ENCODE data around the gene TMEM218.

The TMEM218 gene

DNA sequence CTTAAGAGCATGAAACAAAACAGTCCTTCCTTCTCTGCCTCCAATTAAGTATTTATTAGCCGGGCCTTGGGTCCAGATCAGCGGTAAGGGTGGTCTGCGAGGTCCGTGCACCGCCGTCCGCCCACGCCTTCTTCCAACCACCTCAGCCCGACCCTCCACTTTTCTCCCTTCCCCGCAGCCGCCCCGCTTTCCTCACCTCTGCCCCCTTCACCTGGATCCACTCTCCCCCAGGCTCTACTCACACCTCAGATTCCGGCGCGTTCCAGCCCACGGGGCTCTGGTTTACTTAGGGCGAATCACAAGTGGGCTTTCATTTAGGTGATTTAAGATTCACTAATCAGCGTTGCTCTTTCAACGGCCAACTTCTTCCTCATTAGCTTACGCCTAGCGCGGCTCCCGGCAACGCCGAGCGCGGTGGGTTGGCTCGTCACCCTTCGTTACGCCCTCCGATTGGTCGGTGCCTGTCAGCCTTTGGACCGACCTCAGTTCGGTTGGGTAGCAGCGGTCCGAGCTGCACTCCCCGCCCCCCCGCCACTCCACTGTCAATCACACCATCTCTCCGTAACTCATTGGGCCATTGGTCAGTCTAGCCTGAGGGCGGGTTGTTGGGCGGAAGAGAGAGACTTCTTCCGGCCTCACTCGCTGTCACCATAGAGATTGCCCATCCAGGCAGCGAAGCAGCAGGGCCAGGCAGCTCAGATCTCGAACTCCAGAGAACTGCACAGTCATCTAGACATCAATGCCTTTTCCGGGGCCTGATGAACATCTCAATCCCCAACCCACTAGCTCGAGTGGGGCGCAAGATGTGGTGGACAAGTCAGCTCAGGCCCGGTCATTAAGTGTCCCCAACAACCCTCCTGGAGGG is at the start of gene TMEM218:
Gene TMEM218 (minus strand): TSS at position 284 of the 865 bp plus-strand sequence. CDS start 9,385 bp downstream, outside the sequence.
- peak; percentile 96 to 97 for DNase-seq (ENCODE audit: low read depth in 2 of 2)

DNA sequence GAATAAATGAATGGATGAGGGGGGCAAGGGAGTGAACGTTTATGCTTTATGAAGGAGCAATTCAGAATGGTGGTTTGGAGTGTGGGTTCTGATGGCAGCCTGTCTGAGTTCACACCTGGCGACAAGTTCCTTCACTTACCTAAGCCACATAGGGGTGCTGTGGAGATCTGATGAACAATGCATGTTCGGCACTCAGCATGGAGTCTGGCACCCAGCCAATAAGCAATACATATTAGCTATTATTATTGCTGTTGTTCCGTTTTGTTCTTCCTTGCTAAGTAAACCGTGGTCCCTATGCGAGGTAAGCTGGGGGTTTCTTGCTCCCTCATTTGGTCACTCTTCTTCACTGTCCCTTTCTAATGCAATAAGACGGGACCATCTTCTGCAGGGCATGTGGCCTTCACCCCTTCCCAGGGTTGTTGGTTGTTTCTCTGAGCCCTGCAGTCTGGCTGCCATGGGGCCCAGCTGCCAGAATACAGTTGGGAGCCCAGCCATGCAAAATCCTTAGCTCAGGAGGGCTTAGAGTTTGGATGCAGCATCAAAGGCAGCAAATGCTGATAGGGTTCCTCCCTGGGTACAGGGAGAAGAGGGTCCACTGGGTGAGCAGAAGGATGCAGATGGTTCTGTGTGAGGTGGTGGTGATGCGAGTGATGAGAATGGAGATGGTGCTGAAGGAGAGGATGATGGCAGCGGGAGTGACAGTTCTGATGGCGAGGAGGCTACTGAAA is 46.7 kb upstream of the TMEM218 start:
- DNase-seq (ENCODE audit: low read depth in 2 of 2) = no peak

DNA sequence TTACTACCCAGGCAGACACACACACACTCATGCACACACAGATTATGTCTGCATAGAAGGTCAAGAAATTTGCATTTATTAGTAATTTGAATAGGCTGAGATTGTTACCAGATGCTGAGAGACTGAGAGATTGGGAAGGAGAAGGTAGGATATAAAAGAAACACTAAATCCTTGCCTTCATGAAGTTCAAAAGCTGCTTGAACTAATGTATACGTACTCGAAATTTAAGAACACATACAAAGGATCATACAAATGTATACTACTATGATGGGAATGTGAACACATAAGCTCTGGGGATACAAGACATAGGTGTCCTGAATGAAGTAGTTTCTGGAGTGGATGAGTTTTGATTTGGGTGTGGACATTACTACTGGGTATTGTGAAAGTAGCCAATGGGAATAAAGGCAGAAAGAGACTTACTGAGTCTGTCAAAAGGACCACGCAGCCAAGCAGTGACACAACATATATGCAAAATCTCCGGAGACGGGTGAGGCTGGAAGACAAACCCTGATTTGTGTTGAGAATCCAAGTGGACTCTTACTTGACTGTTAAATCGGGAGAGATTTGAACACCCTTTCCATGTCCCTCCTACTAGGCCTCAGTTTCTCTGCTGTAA is 45.8 kb upstream of the TMEM218 start:
- DNase-seq (ENCODE audit: low read depth in 2 of 2) = no peak

DNA sequence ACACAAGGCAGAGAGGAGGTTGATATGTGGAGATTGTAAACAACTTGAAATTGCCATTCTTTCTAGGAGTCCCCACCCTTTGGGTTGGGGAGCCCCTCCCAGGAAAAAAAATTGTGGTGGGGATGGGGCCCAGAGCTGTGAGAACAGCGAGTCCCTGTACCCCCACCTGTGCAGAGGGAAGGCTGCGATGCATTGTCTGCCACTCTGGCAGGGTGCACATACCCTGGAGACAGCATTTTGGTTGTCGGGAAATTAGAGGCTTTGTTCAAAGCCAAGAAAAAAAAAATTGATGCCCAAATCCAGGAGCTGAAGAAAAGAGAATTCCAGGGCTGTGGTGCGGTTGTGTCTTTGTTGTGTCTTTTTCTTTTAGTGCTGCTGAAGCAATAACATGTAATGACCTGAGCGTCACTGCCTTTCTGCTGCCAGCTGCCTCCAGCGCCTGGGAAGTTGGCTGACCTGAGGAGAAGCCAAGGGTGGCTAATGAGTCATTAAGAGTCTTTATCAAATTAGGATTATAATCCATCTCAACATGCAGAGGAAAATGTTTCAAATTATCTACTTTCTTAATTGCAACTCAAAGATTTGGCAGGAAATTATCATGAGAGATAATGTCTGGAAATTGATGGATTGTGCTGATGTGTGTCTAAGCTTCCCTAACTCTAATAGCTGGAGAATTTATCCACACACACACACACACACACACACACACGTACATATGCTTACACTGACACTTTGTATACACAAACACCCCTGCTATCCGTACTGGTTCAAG is 45.1 kb upstream of the TMEM218 start:
- no peak for DNase-seq (ENCODE audit: low read depth in 2 of 2)

DNA sequence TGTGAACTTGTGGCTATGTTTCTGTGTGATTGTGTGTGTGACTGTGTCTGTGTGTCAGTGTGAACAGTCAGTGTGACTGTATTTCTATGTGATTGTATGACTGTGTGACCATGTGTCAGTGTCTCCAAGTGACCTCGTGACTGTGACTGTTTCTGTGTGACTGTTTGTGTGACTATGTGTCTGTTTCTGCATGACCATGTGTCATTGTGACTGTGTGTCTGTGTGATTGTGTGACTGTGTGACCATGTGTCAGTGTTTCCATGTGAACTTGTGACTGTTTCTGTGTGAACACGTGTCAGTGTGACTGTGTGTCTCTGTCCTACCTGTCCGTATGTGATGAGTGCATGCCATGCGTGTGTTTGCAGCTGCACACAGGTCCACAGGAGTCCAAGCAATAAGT is 44.3 kb upstream of the TMEM218 start:
- no peak for DNase-seq (ENCODE audit: low read depth in 2 of 2)

DNA sequence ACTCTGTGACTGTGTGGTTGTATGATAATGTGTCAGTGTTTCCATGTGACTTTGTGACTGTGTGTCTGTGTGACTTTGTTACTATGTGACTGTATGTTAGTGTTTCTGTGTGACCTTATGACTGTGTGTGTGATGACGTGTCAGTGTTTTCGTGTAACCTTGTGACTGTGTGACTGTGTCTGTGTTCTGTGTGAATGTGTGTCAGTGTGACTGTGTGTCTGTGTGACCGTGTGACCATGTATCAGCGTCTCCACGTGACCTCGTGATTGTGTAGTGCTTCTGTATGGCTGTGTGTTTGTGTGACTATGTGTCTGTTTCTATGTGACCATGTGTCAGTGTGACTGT is 43.6 kb upstream of the TMEM218 start:
- DNase-seq (ENCODE audit: low read depth in 2 of 2) = no peak

DNA sequence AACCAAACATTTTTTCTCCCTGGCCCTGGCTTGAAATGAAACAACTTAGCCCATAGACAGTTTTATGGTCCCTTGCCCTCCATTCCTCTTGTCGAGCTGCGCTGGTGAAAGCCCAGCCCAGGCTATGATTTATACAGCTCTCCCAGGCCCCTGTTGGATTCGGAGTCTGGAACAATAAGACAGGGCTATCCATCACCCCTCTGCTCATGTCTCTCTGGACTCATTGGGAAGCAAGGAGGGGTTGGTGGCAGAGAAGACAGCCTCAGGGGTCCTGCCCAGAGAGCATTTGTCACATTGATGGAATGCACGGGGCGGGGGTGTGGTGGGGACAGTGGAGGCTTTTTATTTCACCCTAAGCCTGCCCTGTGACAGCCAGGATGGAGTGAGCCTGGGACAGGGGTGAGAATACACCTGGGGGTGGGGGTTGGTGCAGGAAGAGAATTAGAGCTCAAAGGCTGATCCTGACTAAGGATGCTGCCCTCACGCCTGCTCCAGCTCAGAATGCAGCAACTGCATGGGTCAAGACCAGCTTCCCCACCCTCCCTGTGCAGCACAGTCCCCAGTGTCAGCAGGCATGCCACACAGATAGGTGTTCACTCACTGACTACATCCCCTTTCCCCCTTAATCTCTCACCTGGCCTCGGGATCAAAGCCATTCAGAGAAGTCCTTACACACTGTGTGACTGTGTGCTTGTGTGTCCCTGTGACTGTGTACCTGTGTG is 43.1 kb upstream of the TMEM218 start:
- DNase-seq (ENCODE audit: low read depth in 2 of 2) = no peak

DNA sequence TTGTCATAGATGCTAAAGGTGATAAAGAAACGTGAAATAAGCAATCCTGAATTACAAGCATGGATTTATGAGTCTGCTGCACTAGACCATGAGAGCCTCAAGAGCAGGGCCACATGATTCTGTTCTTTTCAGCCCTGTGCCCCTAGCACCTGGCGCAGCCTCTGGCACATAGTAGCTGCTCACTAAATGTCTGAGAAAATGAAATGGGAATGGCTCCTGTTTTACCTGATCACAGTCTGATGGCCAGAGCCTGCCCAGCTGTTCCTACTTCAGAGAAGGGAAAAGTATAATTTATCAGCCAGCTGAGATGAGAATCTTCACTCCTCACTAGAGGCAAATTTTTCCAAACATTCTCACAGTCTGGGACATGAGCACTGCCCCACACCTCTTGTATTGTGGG is 42.4 kb upstream of the TMEM218 start:
- DNase-seq (ENCODE audit: low read depth in 2 of 2) = no peak

DNA sequence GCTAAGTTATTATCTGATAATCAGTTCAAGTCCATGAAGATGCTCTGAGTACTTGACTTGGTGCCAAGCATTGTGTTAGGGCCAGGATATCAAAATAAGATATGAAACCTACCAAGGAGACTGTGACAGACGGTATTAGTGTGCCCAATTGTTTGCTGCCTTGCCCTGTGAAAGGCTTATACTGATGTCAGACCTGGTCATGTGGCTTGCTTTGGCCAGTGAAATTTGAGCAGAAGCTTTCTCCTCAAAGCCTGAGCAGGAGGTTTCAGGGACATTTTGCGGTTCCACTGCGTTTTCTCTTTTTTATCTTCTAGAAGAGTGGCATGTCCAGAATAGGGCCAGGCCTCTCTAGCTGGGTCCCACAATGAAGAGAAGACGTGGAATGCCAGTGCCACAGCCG is 37.3 kb upstream of the TMEM218 start:
- DNase-seq (ENCODE audit: low read depth in 2 of 2) = no peak

DNA sequence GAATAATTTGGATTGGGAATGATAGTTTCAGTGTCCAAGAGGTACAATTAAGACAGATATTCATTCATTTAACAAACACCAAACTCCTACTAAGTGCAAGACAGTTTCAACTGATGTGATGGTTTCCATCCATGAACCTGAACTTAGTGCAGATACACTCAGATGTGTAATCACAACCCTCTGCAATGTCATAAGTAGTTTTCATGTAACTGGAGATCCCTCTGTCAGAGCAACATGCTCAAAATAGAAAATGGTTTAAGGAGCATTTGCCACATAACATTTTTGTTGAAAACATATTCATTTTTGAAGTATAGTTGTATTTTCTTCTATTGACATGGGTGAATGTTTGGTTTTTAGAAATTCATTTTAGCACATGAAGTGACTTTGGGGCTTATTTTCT is 36.6 kb upstream of the TMEM218 start:
- no peak for DNase-seq (ENCODE audit: low read depth in 2 of 2)

DNA sequence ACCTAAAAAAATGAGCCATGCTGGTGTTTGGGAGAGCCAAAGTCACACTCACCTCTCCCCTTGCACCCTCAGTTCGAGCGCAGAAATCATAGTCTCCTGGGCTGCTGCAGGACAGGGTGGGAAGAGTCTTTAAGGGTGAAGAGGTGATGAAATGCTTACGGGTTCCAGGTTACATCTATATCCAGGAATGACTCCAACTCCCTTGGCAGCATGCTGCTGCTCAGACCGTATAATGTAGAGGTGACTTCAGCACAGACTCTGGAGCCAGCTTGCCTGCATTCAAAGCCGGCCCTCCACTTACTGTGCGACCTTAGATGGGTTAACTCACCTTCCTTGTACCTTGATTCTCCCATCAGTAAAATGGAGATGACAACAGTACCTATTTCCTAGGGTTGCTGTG is 35.9 kb upstream of the TMEM218 start:
- DNase-seq (ENCODE audit: low read depth in 2 of 2) = no peak

DNA sequence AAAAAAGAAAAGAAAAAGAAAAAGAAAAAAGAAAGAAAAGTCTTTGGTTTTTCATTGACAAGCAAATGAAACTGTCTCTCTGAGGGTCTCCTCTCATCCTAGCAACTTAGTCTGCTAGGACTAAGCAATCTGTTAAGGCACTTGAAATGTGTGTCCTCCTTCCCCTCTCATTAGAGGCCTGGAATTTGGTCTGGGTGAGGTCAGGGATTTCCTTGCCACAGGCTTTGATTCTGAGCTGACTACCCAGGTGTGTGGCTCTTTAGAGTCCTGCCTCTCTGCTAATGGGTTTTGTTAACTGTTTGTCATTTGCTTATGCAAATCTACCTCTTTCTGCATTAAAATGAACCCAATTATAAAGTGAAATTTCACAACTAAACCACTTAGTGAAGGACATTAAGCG is 34.8 kb upstream of the TMEM218 start:
- DNase-seq (ENCODE audit: low read depth in 2 of 2) = no peak

DNA sequence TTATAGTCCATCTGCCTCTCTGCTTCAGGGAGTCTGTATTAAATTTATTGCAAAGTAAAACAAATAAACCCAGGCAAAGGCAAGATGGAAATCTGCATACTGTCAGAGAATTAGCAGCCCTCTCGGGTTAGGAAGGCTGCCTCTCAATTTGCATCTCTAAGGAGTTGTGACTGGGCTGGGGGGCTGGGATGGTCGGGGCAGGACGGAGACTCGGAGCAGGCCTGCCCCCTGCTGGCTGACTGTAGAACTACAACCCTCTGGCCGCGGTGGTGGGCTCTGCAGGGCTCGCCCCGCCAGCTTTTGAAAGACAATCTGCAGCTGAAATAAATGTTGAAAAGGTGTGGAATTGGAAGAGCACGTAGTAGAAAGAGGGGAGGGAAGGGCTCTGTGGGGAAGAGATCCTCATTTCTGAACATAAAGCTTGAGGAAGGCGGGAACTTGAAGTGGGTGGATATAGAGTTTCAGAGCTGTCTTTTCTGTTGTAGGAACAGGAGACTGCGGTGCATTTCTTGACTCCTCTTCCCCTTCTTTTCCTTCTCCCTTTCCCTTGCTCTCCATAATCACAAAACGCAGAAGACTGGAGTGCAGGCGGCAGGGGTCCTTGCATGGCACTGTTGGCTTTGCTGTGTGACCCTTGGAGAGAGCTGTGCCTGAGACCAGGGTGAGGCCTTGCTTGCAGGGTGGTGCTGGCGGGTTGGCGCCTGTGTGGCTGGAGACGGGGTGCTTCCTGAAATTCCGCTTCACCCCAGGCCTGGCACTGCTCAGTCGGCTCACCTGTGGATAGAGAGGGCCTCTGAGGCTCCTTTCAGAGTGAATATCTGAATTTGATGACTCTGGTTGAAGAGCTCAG is 30.5 kb upstream of the TMEM218 start:
- DNase-seq (ENCODE audit: low read depth in 2 of 2) = peak; percentile 19 to 26

DNA sequence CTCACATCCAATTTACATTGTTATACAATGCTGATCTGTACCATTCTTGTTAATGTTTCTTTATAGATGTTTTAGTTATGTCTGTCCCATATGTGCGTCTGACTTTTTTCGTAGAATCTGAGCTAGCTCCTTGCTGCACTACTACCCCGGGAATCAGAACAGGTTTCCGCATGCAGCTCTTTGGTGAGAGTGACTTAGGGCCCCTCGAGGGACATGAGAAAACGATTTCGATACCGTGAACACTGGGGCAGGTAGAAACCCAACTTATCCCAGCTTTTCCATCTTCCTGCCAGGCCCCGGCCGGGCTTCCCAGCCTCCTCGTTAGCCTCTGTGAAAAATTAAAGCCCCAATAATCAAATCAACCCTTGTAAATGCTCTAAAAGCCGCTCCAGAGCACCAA is 29.8 kb upstream of the TMEM218 start:
- no peak for DNase-seq (ENCODE audit: low read depth in 2 of 2)

DNA sequence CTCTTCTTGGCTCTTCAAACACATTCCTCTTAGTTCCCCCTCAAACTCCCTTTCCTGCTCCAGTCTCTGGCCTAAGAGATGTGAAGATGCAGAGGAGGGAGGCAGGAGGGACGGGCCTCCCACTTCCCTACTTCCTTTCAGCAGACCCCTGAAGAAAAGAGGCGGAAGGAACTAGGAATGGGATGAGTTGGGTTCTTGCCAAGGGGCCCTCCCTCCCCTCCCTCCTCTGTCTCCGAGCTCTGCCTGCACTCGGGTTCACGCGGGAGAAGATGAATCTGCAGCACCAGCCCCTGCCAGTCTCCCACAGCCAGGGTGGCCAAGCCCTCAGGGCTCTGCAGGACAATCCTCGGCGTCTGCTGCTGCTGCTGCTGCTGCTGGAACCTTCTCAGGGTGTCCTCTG is 28.8 kb upstream of the TMEM218 start:
- DNase-seq (ENCODE audit: low read depth in 2 of 2) = no peak

DNA sequence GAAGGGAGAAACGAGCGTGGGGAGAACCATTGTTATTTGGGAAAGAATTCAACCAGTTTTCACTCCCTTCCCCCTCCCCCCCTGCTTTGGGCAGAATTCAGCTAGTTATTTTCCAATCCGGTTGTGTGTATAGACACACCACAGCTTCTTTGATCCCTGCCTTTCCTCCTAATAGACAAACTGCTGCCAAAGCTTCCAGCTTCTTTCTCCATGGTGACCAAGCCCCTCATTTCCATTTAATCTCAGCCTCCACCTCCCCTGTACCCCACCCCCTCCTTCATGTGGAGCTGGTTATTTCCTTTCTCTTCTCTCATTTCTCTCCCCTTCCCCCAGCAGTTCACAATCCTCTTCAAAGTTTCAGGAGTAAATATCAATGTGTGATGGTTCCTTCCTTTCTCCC is 28.4 kb upstream of the TMEM218 start:
- DNase-seq (ENCODE audit: low read depth in 2 of 2) = no peak

DNA sequence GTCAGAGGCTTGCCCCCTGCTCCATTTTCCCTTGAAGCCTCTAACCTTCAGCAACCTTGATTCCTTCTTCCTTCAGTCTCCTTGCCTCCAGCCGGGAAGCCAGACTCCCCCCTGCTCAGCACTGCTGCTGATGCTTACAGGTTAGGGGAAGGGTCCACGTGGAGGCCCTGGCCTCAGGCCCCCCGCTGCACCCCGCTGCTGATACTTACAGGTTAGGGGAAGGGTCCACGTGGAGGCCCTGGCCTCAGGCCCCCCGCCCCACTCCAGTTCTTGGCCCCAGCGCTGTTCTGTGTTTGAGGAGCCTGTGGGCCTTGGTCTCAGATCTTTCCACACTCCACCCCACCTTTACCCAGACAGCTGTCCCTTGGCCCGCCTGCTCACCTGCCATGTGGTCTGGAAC is 27.5 kb upstream of the TMEM218 start:
- DNase-seq (ENCODE audit: low read depth in 2 of 2) = no peak

DNA sequence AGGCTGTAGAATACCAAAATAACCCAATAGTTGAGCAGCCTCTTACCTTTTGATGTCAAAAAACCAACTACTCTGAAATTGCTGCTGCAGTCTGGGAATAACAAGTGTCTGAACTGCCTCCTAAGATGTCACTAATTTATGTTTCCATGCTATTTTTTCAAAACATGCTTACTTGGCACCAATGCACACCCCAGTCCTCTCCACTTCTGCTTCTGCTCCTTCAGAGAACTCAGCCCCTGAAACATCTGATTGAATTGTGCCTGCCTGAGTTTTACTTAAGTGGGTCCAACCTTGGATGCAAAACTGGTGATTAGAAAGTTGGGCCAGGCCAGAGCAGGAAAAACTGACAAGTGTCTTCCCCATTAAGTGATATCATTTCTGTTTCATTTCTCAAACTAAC is 24.6 kb upstream of the TMEM218 start:
- no peak for DNase-seq (ENCODE audit: low read depth in 2 of 2)

DNA sequence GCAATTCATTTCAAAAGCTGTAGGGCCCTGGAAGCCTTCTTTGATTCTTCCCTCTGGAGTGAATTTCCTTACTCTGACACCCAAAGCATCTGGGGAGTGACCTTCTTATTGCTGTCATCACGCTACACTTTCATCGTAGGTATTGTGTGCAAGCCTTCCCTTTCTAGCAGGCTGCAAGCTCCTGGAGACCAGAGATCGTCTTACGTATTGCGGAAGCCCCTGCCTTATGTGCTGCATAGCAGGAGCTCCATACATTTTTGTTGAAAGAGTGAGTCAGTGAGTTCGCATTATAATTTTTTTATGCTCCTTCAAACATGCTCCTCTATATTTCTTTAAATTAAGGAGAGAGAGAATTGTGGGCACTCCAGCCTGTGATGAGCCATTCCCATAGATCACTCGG is 21.2 kb upstream of the TMEM218 start:
- DNase-seq (ENCODE audit: low read depth in 2 of 2) = no peak

DNA sequence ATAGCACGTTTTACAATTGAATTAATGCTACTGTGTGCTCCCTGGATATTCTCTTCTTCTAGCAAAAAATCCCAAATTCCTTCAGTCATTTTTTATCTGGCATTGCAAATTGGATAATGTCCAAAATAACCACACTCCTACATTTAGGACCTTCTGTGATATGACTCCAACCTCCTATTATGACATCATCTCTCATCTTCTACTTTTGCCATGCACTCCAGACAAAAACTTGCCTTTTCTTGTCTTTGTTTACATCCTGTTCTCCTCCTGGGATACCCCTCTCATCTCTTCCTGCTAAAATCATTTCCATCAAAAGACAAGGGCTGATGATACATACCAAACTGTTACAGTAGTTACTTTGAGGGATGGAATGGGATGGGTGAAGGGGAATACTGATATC is 20.6 kb upstream of the TMEM218 start:
- no peak for DNase-seq (ENCODE audit: low read depth in 2 of 2)
